SJSA1 (cell line): ENCODE data around the gene FOXN3. TPM values are rescaled to one million over a fixed set of nuclear protein-coding genes. Genes with fewer than 3 reads are reported as not detected.

Experiments
- DNase-seq, 2 experiments: peaks; one replicate each; pipeline ENCODE4 v3.0.0-alpha.2; 2015 to 2020; ENCODE audit warnings: low spot score in 2 of 2, low read depth in 1 of 2
- H3K27ac ChIP-seq: fragments of 250-450 bp; sonication (Bioruptor Pico); 2 replicates; pipeline ENCODE4 v1.5.1; 2020; ENCODE audit warnings: mild to moderate bottlenecking, moderate library complexity
- H3K27me3 ChIP-seq: fragments of 250-450 bp; sonication (Bioruptor Pico); replicated peaks from 2 replicates; pipeline ENCODE4 v1.5.1; 2020; ENCODE audit warnings: mild to moderate bottlenecking, moderate library complexity
- H3K36me3 ChIP-seq: fragments of 250-450 bp; sonication (Bioruptor Pico); 2 replicates; pipeline ENCODE4 v1.5.1; 2020; ENCODE audit warnings: mild to moderate bottlenecking
- H3K4me1 ChIP-seq: fragments of 250-450 bp; sonication (Bioruptor Pico); replicated peaks from 2 replicates; pipeline ENCODE4 v1.6.1; 2021; ENCODE audit warnings: mild to moderate bottlenecking
- H3K4me3 ChIP-seq: fragments of 250-450 bp; sonication (Bioruptor Pico); 2 replicates; pipeline ENCODE4 v1.5.1; 2020; ENCODE audit warnings: mild to moderate bottlenecking
- H3K9me3 ChIP-seq: fragments of 250-450 bp; sonication (Bioruptor Pico); replicated peaks from 2 replicates; pipeline ENCODE4 v1.5.1; 2020; ENCODE audit warnings: mild to moderate bottlenecking
- total RNA-seq: library from RNA; depleted of rRNA; stranded (reverse); fragments of >200 nt; shearing (Covaris generic); gene quantifications from 2 replicates; pipeline ENCODE4 v1.2.3, GENCODE V29; 2014

The FOXN3 gene
- total RNA-seq, 1 experiment from 2014 or later, result 31.0 TPM

DNA sequence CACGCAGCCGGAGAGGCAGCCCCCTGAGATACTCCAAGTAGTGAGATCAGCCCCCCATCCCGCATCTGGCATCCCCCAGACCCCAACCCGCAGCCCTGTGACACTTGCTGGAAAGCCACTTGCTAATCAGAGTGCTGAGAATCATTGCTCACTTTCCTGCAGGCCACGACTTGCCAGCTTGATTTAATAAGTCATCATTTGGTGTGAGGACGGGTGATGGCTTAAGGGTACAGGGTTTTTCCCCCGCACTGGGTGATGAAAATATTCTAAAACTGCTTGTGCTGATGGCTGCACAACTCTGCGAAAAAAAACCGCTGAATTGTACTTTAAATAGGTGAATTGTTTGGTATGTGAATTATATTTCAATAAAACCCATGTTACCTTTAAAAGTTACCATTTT lies 171.2 kb downstream of the FOXN3 start:
- no peak overlapping the region for H3K4me3 ChIP-seq
- no peaks in the 10 kb centered on the region for H3K36me3 ChIP-seq
- DNase-seq, result no peak
- no peaks in the 10 kb centered on the region for H3K27me3 ChIP-seq
- H3K9me3 ChIP-seq, result no peaks in the 10 kb centered on the region
- H3K27ac ChIP-seq, result no peak overlapping the region
- H3K4me1 ChIP-seq, result no peaks in the 10 kb centered on the region

DNA sequence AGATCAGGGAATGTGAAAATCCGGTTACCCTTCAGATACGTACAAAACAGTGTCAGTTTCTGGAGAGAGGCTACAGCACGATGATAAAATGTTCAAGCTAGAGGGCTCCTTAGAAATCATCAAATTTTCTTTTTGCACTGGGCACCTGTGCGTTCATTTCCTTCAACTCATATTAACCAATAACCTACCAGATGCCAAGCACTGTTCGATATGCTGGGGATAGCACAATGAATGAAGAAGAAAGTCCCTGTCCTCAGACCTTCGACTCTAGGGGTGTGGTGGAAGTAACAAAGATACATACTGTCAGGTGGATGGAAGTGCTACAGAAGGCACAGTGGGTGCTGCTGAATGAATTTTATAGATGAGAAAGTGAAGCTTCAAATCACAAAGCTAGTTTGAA lies 172.3 kb downstream of the FOXN3 start:
- no peak for DNase-seq
- H3K36me3 ChIP-seq, result no peaks in the 10 kb centered on the region
- no peaks in the 10 kb centered on the region for H3K4me1 ChIP-seq
- H3K4me3 ChIP-seq, result no peak overlapping the region
- no peaks in the 10 kb centered on the region for H3K27me3 ChIP-seq
- H3K9me3 ChIP-seq, result no peaks in the 10 kb centered on the region
- H3K27ac ChIP-seq, result no peak overlapping the region

DNA sequence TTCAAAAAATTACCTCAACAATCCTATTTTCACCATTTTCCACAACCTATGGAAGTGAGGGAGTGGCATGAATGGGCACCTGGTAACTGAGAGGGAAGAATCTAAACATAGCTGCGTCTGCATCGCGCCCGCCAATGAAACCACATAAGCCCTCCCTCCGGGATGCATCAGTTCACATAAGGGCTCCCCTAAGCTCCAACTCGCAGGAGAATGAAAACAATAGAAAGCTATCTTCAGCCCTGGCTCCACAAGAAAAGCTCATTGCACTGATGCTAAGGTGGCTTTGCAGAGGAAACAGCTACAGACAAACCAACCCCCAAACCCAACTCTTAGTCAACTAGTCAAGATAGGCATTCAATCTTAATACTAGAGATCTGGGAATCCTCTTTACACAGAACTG lies 173.3 kb downstream of the FOXN3 start:
- no peaks in the 10 kb centered on the region for H3K27me3 ChIP-seq
- H3K27ac ChIP-seq, result no peak overlapping the region
- H3K36me3 ChIP-seq, result no peaks in the 10 kb centered on the region

DNA sequence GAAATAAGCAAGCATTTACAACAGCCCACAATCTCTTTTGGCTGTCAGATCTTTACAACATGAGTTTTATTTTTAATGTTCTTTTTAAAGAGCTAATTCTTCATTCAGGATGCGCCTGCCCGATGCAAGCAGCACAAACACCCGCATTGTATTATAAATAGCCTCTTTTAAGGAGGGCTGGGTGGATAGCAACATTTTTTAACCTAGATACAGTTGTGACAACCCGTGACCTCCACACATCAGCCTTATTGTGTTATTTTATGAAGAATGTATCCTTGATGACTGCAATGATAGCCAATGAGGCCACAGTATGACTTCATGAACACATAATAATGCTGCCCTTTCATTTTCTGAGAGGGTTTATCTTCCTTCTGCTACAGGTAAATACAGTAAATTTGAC lies 173.7 kb downstream of the FOXN3 start:
- H3K4me1 ChIP-seq, result no peaks in the 10 kb centered on the region
- H3K9me3 ChIP-seq, result no peaks in the 10 kb centered on the region
- no peaks in the 10 kb centered on the region for H3K36me3 ChIP-seq
- H3K27ac ChIP-seq, result no peak overlapping the region
- no peaks in the 10 kb centered on the region for H3K27me3 ChIP-seq
- DNase-seq, result no peak
- H3K4me3 ChIP-seq, result no peak overlapping the region

More for the DNA sequence above, 173.3 kb downstream of the FOXN3 start:
- no peak for DNase-seq
- Histone ChIP-seq H3K4me1 (no peaks in the 10 kb centered on the region), H3K9me3 (no peaks in the 10 kb centered on the region), H3K4me3 (no peak overlapping the region)

DNA sequence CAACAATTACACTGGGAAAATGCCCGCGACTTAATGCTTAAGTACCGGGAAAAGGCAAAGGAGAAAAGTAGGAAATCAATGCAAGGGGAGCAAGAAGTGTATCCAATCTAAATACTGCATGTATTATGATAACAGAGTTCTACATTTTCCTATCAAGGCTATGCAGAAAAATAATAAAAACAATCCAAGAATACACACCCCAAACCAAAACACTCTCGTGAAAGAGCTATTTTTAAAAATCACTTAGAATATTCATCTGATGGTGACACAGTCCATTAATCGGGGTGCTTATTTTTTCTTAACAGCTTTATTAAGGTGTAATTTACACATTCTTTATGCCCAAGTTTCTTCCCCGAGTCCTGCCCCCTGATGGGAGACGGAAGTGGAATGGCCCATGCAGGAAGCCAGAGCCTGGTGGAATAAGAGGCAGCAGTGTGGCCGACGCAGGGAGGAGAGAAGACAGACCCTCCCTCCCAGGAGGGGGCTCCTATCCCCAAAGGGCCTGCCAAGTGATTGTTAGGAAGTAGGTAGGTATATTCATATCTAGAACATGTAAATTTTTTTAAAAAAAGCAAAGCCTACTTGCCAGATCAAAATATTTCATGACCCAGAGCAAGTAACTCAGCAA lies 174.3 kb downstream of the FOXN3 start:
- DNase-seq, result no peak
- Histone ChIP-seq H3K36me3 (no peaks in the 10 kb centered on the region), H3K9me3 (no peaks in the 10 kb centered on the region), H3K27ac (no peak overlapping the region), H3K4me1 (no peaks in the 10 kb centered on the region), H3K4me3 (no peak overlapping the region), H3K27me3 (no peaks in the 10 kb centered on the region)

DNA sequence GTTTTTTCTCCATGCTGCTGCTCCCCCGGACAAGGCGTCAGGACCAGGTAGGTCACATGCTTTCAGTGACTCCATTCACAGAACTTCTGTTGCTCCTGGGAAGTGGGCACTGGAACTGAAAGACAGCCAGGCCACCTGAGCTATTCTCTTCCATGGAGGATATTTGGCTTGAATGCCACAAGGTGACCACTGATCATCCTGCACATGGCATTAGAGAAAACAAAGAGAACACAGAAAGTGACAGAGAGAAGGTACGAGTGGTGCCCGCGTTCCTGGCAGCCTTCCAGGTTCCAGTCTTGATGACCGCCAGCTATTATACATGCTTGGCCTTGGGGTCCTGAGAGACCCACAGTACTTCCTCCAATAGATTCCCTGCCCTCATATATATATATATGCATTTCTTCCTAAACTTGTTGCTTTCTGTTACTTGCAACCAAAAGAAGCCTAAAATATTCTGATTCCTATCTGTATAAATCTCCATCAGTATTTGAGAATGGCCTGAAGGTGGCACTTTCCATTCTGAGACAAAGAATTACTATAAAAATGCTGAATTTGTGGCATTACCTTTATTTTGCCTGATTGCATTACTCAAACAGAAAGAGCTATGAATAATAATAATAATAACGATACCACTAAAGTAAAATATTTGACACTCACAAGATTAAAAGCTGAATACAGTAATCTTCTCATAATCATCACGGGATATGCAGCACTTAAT lies 174.9 kb downstream of the FOXN3 start:
- Histone ChIP-seq H3K4me1 (no peaks in the 10 kb centered on the region), H3K36me3 (no peaks in the 10 kb centered on the region), H3K9me3 (no peaks in the 10 kb centered on the region), H3K4me3 (no peak overlapping the region), H3K27ac (no peak overlapping the region), H3K27me3 (no peaks in the 10 kb centered on the region)
- no peak for DNase-seq

DNA sequence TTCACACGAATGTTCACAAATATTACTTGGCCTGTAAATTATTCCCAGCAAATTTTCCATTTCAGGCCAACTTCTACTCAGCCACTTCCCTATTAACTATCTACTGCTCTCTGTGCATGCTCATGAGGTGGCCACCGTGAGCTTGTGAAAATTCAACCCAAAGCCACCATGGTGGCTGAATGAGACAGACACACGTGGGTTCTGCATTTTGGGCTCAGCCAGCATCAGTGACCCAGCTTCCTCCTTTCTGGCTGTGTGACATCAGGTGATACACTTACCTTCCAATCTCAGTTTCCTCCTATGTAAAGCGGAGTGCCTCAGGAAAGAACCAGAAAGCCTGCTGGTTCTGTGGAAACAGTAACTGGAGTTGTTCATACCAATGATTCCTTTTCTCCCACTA lies 175.8 kb downstream of the FOXN3 start:
- Histone ChIP-seq H3K4me3 (no peak overlapping the region), H3K27me3 (no peaks in the 10 kb centered on the region), H3K4me1 (no peaks in the 10 kb centered on the region), H3K9me3 (no peaks in the 10 kb centered on the region), H3K36me3 (no peaks in the 10 kb centered on the region), H3K27ac (no peak overlapping the region)
- no peak for DNase-seq

DNA sequence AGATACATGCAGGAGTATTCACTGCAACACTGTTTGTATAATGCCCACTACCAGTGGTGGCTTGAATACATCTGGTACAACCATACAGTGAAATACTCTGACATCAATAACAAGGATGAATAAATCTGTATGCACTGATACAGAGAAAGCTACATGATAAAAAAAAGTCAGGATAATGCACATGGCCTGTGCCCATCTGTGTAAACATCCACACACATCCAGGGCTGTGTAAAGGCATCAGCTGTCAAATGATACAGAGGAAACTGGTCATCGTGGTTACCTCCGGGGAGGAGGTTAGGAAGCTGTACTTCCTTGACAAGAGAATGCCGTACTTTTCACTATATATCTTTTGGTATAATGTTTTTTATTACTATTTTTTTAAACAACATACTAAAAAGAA lies 176.6 kb downstream of the FOXN3 start:
- no peak for DNase-seq
- no peaks in the 10 kb centered on the region for H3K27me3 ChIP-seq
- H3K36me3 ChIP-seq, result no peaks in the 10 kb centered on the region
- no peak overlapping the region for H3K4me3 ChIP-seq
- no peaks in the 10 kb centered on the region for H3K9me3 ChIP-seq
- H3K27ac ChIP-seq, result no peak overlapping the region
- H3K4me1 ChIP-seq, result no peaks in the 10 kb centered on the region

DNA sequence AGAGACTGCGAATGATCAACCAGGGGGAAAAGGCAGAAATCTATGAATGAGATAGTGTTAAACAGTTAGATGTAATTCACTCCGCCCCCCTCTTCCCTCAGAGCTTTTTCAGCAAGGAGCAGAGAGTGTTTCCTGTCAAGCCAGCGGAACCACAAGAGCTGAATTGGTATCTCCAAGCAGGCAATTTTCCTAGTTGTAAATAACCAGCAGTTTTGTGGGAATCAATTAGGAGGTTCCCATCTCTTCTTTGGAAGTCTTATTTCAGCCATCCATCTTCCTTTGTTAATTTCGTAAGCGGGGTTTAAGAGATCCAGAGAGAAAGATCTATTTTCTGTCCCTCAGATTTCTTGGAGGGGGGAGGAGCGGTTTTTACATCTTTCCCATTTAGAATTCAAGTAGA lies 178.0 kb downstream of the FOXN3 start:
- H3K4me3 ChIP-seq, result no peak overlapping the region
- H3K9me3 ChIP-seq, result no peaks in the 10 kb centered on the region
- no peaks in the 10 kb centered on the region for H3K36me3 ChIP-seq
- no peak overlapping the region for H3K27ac ChIP-seq
- no peaks in the 10 kb centered on the region for H3K4me1 ChIP-seq
- DNase-seq, result no peak
- H3K27me3 ChIP-seq, result no peaks in the 10 kb centered on the region

DNA sequence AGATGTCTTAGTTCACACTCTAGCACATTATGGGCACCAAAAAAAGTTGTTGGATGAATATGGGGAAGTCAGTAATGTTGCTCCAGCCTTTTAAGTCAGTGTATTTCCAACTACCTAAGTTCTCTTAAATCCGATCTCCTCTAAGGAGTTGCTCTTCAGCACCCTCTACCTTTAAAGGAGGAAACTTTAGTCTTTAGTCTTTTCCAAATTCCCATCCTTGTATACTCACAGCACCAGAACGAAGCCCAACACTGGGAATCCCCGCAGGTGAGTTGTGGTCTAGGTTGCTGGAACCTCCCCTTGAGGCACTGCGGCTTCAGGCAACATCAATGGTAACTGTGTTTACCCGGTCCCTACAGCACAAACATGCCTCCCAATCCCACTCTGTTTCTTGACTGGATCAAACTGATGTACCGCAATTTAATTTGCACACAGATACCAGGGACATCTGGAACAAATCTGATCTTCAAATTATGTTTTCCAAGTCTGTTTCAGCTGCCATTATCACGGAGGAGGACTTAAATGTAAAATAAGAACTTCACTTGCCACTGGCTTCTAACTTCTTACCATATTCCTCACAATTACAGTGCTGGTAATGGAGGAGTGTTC lies 179.0 kb downstream of the FOXN3 start:
- Histone ChIP-seq H3K27me3 (no peaks in the 10 kb centered on the region), H3K36me3 (no peaks in the 10 kb centered on the region), H3K27ac (no peak overlapping the region), H3K4me3 (no peak overlapping the region), H3K4me1 (no peaks in the 10 kb centered on the region), H3K9me3 (no peaks in the 10 kb centered on the region)
- DNase-seq, result no peak

DNA sequence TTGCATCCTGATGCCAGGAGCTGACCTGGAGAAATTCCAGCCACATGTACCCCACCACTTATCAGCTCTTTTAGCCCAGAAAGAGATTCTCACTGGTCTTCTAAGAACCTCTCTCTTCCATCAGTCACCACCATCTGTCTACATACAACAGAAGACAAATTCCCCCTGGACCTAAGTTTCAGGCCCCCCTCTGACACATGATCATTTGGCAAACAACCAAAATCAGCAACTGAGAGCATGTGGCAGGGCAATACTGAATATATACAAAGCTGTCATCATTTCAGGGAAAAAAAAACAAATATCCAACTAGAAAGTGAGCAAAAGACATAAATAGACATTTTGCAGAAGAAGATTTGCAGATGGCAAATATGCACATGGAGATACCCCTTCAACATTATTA lies 180.2 kb downstream of the FOXN3 start:
- no peaks in the 10 kb centered on the region for H3K36me3 ChIP-seq
- no peak overlapping the region for H3K4me3 ChIP-seq
- DNase-seq, result no peak
- H3K27ac ChIP-seq, result no peak overlapping the region
- H3K27me3 ChIP-seq, result no peaks in the 10 kb centered on the region
- H3K9me3 ChIP-seq, result no peaks in the 10 kb centered on the region
- no peaks in the 10 kb centered on the region for H3K4me1 ChIP-seq

DNA sequence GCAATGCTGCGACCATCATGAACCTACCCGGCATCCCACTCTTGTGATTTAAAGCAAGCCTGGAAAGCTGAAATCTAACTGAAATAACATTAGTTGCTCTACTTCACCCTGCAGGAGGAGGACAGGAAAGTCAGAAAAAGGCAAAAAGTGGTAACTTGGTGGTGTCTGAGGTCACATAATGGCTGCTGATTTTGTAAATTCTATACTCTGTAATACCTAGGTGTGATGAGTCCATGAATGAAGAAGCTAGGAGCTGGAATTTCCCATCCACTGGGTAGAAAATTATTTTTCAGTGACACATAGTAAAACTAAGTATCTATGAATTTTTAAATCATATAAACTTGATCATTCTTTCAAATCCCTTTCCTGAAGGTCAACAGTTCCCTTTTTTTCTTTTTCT lies 183.8 kb downstream of the FOXN3 start:
- no peak for DNase-seq
- Histone ChIP-seq H3K9me3 (no peaks in the 10 kb centered on the region), H3K36me3 (no peaks in the 10 kb centered on the region), H3K4me1 (0 out of 2 replicates have a peak, but pooled peaks cover 10% of the 10 kb centered on the region), H3K4me3 (no peak overlapping the region), H3K27me3 (no peaks in the 10 kb centered on the region), H3K27ac (no peak overlapping the region)

DNA sequence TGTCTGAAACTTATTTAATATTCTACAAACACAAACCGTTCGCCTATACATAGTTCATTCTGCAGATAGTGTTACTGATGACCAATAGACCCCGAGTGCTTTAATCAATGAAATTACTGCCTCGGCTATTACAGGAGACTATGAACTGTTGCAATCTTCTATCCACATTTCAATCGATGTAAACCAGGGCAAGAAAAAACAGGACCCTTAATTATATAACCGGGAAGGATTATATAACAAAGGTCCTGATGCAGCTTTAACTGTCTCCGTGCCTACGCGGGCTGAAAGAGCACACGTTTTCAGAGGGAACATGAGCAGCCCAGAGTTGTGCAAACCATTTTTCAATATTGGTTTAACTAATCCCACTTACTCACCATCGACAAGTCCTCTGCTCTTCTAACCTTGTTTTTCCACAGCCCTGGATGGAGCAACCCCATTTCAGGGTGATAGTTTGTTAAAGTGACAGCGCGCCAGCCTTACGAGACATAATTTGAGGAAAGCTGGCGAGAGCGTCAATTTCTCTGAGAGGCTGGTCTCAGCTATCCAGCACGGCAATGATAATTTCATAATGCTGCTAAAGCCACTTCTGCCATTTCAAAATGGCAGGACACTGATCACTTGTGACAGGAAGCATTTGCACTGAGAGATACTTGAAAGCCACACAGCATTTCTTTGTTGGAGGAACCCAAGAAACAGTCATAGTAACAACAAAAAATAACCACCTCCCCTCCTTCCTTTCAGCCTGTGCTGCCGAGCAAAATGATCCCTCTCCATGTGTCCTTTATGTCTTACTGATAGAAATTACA lies 184.6 kb downstream of the FOXN3 start:
- H3K4me1 ChIP-seq, result 0 out of 2 replicates have a peak, but pooled peaks cover 10% of the 10 kb centered on the region
- no peaks in the 10 kb centered on the region for H3K27me3 ChIP-seq
- H3K4me3 ChIP-seq, result no peak overlapping the region
- H3K9me3 ChIP-seq, result no peaks in the 10 kb centered on the region
- no peaks in the 10 kb centered on the region for H3K36me3 ChIP-seq
- DNase-seq, result no peak
- H3K27ac ChIP-seq, result no peak overlapping the region
